Measurements from ENCODE around the gene DYDC1.

- TF ChIP-seq, protein P1, sequence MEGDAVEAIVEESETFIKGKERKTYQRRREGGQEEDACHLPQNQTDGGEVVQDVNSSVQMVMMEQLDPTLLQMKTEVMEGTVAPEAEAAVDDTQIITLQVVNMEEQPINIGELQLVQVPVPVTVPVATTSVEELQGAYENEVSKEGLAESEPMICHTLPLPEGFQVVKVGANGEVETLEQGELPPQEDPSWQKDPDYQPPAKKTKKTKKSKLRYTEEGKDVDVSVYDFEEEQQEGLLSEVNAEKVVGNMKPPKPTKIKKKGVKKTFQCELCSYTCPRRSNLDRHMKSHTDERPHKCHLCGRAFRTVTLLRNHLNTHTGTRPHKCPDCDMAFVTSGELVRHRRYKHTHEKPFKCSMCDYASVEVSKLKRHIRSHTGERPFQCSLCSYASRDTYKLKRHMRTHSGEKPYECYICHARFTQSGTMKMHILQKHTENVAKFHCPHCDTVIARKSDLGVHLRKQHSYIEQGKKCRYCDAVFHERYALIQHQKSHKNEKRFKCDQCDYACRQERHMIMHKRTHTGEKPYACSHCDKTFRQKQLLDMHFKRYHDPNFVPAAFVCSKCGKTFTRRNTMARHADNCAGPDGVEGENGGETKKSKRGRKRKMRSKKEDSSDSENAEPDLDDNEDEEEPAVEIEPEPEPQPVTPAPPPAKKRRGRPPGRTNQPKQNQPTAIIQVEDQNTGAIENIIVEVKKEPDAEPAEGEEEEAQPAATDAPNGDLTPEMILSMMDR (conservative IDR thresholded peaks at IDR 0.05; ENCODE audit: low read depth, low read length), result no peak
- no peak for TF ChIP-seq EZH2 (IDR thresholded peaks at IDR 0.05; ENCODE audit: borderline replicate concordance, low read depth, low read length, poor library complexity, severe bottlenecking)
These were observed 35.7 kb upstream of the DYDC1 start for GRCh38 chr10:80392250-80392649.

Measured in A673 (cell line).